ENCODE results near the gene FILIP1L.

FILIP1L gene

GRCh38 chr3:100114413-100115030, at the start of gene FILIP1L:
Gene FILIP1L, minus strand, starts transcription at chr3:100114501.
- no peak for DNase-seq

GRCh38 chr3:100163787-100164186, 49.5 kb upstream of the FILIP1L start:
- DNase-seq, result no peak

GRCh38 chr3:100160521-100160920, 46.2 kb upstream of the FILIP1L start:
- peak; percentile 57 for DNase-seq

- DNase-seq, result peak; percentile 80
Measured at GRCh38 chr3:100159331-100160153, 45.2 kb upstream of the FILIP1L start.

- no peak for DNase-seq
Measured at GRCh38 chr3:100158918-100159330, 44.6 kb upstream of the FILIP1L start.

- DNase-seq, result no peak
Measured at GRCh38 chr3:100157685-100158084, 43.4 kb upstream of the FILIP1L start.

GRCh38 chr3:100155590-100155989, 41.3 kb upstream of the FILIP1L start:
- DNase-seq, result no peak

GRCh38 chr3:100155128-100155527, 40.8 kb upstream of the FILIP1L start:
- peak; percentile 68 for DNase-seq

- DNase-seq, result no peak
Measured at GRCh38 chr3:100154171-100154570, 39.9 kb upstream of the FILIP1L start.

- no peak for DNase-seq
Measured at GRCh38 chr3:100151024-100151707, 36.9 kb upstream of the FILIP1L start.

- DNase-seq, result peak; percentile 62
Measured at GRCh38 chr3:100150473-100150872, 36.2 kb upstream of the FILIP1L start.

GRCh38 chr3:100149713-100150415, 35.6 kb upstream of the FILIP1L start:
- no peak for DNase-seq

- no peak for DNase-seq
Measured at GRCh38 chr3:100149130-100149529, 34.8 kb upstream of the FILIP1L start.

GRCh38 chr3:100144255-100144866, 30.1 kb upstream of the FILIP1L start:
- DNase-seq, result no peak

GRCh38 chr3:100141586-100141985, 27.3 kb upstream of the FILIP1L start:
- DNase-seq, result no peak

- no peak for DNase-seq
Measured at GRCh38 chr3:100140976-100141375, 26.7 kb upstream of the FILIP1L start.

- DNase-seq, result no peak
Measured at GRCh38 chr3:100136921-100137320, 22.6 kb upstream of the FILIP1L start.

GRCh38 chr3:100131241-100131640, 16.9 kb upstream of the FILIP1L start:
- DNase-seq, result no peak

GRCh38 chr3:100129941-100130340, 15.6 kb upstream of the FILIP1L start:
- no peak for DNase-seq

- no peak for DNase-seq
Measured at GRCh38 chr3:100128565-100128964, 14.3 kb upstream of the FILIP1L start.

- DNase-seq, result no peak
Measured at GRCh38 chr3:100127792-100128191, 13.5 kb upstream of the FILIP1L start.

GRCh38 chr3:100125161-100125938, 11.0 kb upstream of the FILIP1L start:
- no peak for DNase-seq
